Measurements from ENCODE around the gene USP6NL. TPM values are rescaled to one million over a fixed set of nuclear protein-coding genes. Genes with fewer than 3 reads are reported as not detected.
A peak's percentile ranks its signal among the peaks of the same experiment; 100 is the strongest.

The USP6NL gene
- total and polyA plus RNA-seq, 2 of the 8 experiments (the other 6 are each of a cell fraction or from before 2014, with no cell fraction given): 10.9 to 28.8 TPM

- Histone ChIP-seq H3K4me1 (replicated peaks in 1 of 4; ENCODE audit: control insufficient read depth in 3 of 4, insufficient read depth in 4 of 4, low read length in 3 of 4) (peaks cover 0 to 3% (median 0%) of the 10 kb centered on the region in 4 experiments; a peak in 2 of 7 replicates), H3K23ac (ENCODE audit: insufficient read length) (no peak overlapping the region), H2BK12ac (ENCODE audit: low read depth, low read length) (no peak overlapping the region), H2BK5ac (ENCODE audit: low read depth, low read length) (no peak overlapping the region), H3K4ac (replicated peaks; ENCODE audit: insufficient read length, low read depth, low read length) (no peak overlapping the region), H3K27me3 (replicated peaks in 1 of 4; ENCODE audit: control insufficient read depth in 3 of 4, extremely low read depth in 1 of 4, insufficient read depth in 3 of 4, low read length in 3 of 4) (no peaks in the 10 kb centered on the region), H3K4me2 (ENCODE audit: insufficient read depth in 1 of 2, low read depth in 2 of 2, low read length in 2 of 2) (no peak overlapping the region), H3K14ac (ENCODE audit: insufficient read length) (no peak overlapping the region), H3K9ac (replicated peaks in 1 of 4; ENCODE audit: extremely low read depth in 1 of 4, low read depth in 3 of 4, low read length in 3 of 4) (no peak overlapping the region), H3K18ac (ENCODE audit: extremely low read depth, low read length) (no peak overlapping the region), H3K23me2 (ENCODE audit: low read depth, low read length) (no peaks in the 10 kb centered on the region), H2AK5ac (ENCODE audit: low read depth, low read length) (no peak overlapping the region), H2AFZ (ENCODE audit: low read length) (peak overlapping the region; percentile 30; the same call in 1 of the 2 replicates), H4K8ac (ENCODE audit: extremely low read depth, insufficient read depth, low read length) (no peak overlapping the region), H3K4me3 (ENCODE audit: extremely low read depth in 1 of 4, insufficient read depth in 2 of 4, low read depth in 3 of 4, low read length in 4 of 4) (no peak overlapping the region), H2BK120ac (replicated peaks; ENCODE audit: low read depth, low read length) (no peak overlapping the region), H3K56ac (replicated peaks; ENCODE audit: insufficient read length, low read depth, low read length) (no peak overlapping the region), H3K79me1 (ENCODE audit: low read depth, low read length) (no peaks in the 10 kb centered on the region), H3K36me3 (ENCODE audit: control insufficient read depth in 2 of 4, insufficient read depth in 4 of 4, low read length in 3 of 4) (no peaks in the 10 kb centered on the region), H3K27ac (ENCODE audit: low read depth, low read length) (no peak overlapping the region), H3K79me2 (ENCODE audit: control insufficient read depth in 1 of 2, insufficient read depth in 2 of 2, low read length in 2 of 2) (no peaks in the 10 kb centered on the region), H2BK20ac (ENCODE audit: low read length) (no peak overlapping the region), H4K20me1 (replicated peaks in 1 of 2; ENCODE audit: control insufficient read depth in 1 of 2, insufficient read depth in 2 of 2, low read length in 2 of 2) (no peaks in the 10 kb centered on the region), H2BK15ac (ENCODE audit: low read length) (no peak overlapping the region), H4K91ac (replicated peaks; ENCODE audit: insufficient read length, low read length) (peak overlapping the region; percentile 48), H3K9me3 (ENCODE audit: insufficient read depth in 2 of 2, low read depth in 1 of 2, low read length in 1 of 2) (no peaks in the 10 kb centered on the region), H4K5ac (ENCODE audit: insufficient read length, low read depth, low read length) (no peak overlapping the region)
- ChIA-PET POLR2A (ENCODE audit: partially characterized antibody) (no interaction called here), CTCF (ENCODE audit: partially characterized antibody) (interaction anchor here (0.5 to 5.0 kb wide), 14 partner anchors 10 to 1788 kb away, joined by 3 to 36 read pairs (median 4); no protein-coding TSS in a partner anchor)
- peak; percentile 60 for FAIRE-seq
- WGBS, 2 experiments (ENCODE audit: extremely low coverage in 1 of 2, insufficient coverage in 1 of 2, insufficient read length in 1 of 2, insufficient replicate concordance in 2 of 2, low coverage in 1 of 2, low lambda C conversion rate in 2 of 2, missing lambda C conversion rate in 1 of 2): 77% methylated on average over 2 of the region's 2 CpGs; no CpG with 5 or more reads in 1 of the 2 experiments
- no peak for DNase-seq (ENCODE audit: low read depth in 1 of 2, low spot score in 2 of 2)
- TF ChIP-seq KDM4A (IDR thresholded peaks at IDR 0.05; ENCODE audit: low read depth, low read length, severe bottlenecking) (no peak), SAP30 (IDR thresholded peaks at IDR 0.05; ENCODE audit: insufficient read depth, insufficient replicate concordance, low read length) (no peak), RAD21 (IDR thresholded peaks at IDR 0.05 in 1 of 2, conservative IDR thresholded peaks at IDR 0.05 in 1 of 2; ENCODE audit: low read depth in 2 of 2, low read length in 2 of 2) (peak; percentile 75 to 76), YY1 (IDR thresholded peaks at IDR 0.05; ENCODE audit: low read depth, low read length) (no peak), ATF3 (IDR thresholded peaks at IDR 0.05; ENCODE audit: insufficient read depth, low read depth, low read length) (no peak), RNF2 (IDR thresholded peaks at IDR 0.05; ENCODE audit: borderline replicate concordance, low read depth, low read length, missing control alignments, poor library complexity, severe bottlenecking) (no peak), TEAD4 (IDR thresholded peaks at IDR 0.05; ENCODE audit: low read depth, low read length) (no peak), CTCF (IDR thresholded peaks at IDR 0.05; ENCODE audit: control extremely low read depth in 1 of 3, insufficient read depth in 1 of 3, low read depth in 1 of 3, low read length in 3 of 3) (peak in 2 of 3 experiments; percentile 33 to 56; a peak in 2 of 4 replicates)
These were observed 199.4 kb downstream of the USP6NL start for GRCh38 chr10:11411926-11412545.
